Stimulated activated CD4-positive, alpha-beta T cell treated with anti-CD3 and anti-CD28 coated beads, Interleukin-12 subunit alpha, Interleukin-12 subunit beta, amount 100 ng/mL, for 48 hours (primary cell): Measurements from ENCODE around the gene SUPT4H1.
"Not testable (repeated sequence)": the region's sequence is repeated elsewhere in the genome, so short reads cannot be mapped to it uniquely, and the experiment has no call there.

ENCODE experiments used
- DNase-seq, 3 donors: peaks; one replicate each; pipeline ENCODE4 v3.0.0-alpha.2; 2020; ENCODE audit warnings: low read depth in 2 of 3, low spot score in 1 of 3

SUPT4H1 gene

GRCh38 chr17:58341136-58341860 is 10.7 kb downstream of the SUPT4H1 start:
- not testable (repeated sequence) for DNase-seq

DNA sequence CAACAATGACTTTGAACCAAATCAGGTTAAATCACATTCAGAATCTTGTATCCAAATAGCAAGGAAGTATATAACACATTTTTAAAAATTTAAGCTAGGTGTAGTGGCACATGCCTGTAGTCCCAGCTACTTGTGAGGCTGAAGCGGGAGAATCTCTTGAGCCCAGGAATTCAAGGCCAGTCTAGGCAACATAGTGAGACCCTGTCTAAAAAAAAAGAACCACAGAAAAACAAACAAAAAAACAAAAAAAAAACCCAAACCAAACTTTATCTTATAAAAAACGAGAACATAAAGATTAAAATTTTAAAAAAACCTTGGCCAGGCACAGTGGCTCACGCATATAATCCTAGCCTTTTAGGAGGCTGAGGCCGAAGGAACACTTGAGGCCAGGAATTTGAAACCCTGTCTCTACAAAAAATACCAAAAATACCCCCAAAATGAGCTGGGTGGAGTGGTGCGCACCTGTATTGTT is 11.6 kb downstream of the SUPT4H1 start:
- DNase-seq: no peak

DNA sequence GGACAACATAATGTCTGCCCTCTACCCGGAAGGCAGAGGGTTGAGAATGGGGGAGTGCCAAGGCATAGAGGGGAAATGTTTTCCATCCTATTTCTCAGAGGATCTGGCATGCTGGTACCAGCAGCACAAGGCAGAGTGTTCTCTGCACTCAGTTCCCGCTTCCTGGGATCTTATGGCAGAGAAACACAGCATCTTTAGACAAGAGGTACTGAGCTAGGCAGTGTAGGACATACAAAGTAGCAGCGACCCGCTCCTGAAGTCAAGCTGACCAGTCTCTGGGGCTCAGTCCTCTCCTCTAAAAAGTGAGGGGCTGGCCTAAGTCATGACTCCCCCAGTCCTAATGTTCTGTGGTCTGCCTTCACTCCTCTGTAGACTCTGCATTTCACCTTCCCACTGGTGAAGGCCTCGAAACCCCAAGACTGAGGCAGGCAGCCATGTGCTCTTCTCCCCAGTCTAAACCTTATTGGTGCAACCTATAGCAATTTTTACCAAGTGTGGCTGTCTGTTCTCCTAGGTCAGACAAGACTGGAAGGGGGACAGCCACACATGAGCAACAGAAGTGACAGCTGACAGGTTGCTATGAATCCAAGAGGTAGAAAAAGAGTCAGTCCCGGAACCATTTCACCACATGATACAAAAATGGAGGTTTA is 12.1 kb downstream of the SUPT4H1 start:
- DNase-seq: no peak

GRCh38 chr17:58338841-58339754 is 12.9 kb downstream of the SUPT4H1 start:
- DNase-seq: peak in 2 of 3 donors; percentile 80 to 83

GRCh38 chr17:58338454-58338840 is 13.6 kb downstream of the SUPT4H1 start:
- peak in 1 of 3 donors; percentile 40 for DNase-seq

GRCh38 chr17:58337600-58338453 is 14.2 kb downstream of the SUPT4H1 start:
- DNase-seq: peak; percentile 90 to 95 (median 92)

DNA sequence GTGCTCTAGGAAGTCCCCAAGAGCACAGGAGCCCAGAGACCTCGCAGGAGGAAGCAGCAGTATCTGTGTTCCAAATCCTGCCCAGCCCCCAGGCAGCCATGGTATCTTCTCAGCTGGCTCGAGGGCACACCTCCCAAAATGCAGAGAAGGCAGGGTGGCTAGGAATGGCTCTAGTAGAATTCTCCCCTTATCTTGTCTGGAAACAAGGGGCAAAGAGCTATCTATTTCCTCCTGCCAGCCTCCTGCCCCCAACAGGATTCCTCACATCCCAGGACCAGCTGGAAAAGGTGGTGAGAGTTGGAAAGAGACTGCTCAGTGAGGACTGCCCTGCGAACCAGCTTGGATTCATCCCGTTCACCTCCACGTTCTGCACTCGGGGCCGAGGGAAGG is 14.8 kb downstream of the SUPT4H1 start:
- peak in 1 of 3 donors; percentile 48 for DNase-seq

- no peak for DNase-seq
Measured at GRCh38 chr17:58336456-58337209, 15.4 kb downstream of the SUPT4H1 start.

DNA sequence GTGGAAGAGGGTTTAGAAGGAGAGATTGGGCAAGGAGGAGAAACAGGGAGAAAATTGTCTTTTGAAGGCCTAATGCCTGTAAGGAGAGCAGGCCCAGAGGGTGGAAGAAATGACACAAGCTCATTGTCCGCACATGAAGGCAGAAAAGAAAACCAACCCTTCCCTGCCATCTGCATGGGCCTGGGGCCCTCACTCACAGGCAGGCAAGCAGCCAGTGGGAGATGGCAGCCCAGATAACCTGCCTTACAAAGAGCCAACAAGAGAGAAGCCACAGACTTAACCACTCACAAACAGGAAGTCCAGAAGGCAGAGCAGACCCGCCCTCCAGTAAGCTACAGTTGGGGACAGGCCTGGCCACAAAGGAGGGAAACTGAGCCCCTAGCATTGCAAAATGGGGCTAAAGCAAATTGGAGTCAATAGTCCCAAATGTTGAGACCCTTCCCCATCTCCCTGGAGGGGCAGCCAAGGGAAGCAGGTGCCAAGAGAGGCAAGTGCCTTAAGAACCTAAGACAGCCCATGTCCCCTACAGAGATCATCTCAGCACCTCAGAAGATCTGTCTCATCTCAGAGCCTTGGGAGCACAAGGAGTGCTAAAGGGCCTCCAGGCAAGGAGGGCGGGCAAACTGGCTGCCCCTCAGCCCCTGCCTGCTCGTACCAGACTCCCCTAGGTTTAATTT is 16.1 kb downstream of the SUPT4H1 start:
- DNase-seq: peak in 2 of 3 donors; percentile 63 to 71

GRCh38 chr17:58335061-58335731 is 16.8 kb downstream of the SUPT4H1 start:
- peak in 1 of 3 donors; percentile 52 for DNase-seq

DNA sequence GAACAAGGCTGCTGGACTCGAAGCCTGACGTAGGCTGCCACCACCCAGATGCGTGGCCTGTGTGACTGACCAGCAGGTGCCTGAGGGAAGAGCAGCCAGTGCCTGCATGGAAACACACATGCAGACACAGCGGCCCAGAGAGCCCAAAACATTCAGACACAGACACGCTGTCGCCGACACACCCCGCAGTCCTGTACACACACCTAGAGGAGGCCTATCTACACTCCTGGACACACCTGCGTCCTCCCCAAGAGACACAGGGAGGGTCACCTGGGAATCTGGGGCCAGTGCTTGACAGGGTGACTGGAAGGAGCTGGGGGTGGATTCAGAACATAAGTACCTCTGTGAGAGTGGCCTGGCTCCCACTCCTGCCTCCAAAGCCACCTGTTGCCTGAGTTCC is 17.3 kb downstream of the SUPT4H1 start:
- no peak for DNase-seq

DNA sequence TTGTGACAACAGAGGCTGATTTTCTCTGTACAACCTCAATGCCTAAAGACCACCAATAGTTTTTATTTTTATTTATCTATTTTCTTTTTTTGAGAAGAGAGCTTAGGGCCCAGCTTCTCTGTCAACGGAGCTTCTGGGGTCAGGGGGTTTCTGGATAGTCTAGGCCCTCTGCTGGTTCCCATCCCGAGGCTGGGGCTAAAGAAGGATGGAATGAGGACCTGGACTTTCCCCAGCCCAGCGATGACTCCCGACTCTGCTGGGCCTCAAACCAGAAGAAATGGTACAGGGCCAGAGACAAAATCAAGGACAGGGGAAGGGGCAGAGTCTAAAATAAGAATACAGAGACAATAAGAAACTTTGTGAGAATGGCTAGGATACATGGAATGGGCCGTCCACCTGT is 17.7 kb downstream of the SUPT4H1 start:
- DNase-seq: no peak

DNA sequence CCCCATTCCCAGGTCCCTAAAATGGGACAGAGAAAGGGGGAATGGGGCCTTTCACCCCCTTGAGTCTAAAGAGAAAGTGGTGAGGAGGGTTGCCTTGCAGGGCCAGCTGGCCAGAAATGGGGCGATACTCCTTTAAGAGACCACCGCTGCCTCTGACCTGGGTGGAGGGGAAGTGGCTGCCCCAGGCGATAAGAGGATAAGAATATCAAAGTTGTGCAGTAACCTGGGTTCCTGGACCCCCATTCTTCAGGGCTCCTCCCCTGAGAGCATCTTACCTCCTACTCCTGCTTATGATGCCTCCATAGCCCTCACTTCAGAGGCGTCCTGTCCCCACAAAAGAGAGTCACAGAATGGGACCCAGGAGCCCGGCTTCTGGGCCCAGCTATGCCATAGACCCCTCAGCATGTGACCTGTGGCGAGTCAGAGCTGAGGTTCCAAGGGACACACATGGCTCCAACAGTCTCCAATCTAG is 18.2 kb downstream of the SUPT4H1 start:
- no peak for DNase-seq

- peak in 2 of 3 donors; percentile 70 to 74 for DNase-seq
Measured at GRCh38 chr17:58332778-58333735, 18.9 kb downstream of the SUPT4H1 start.

- DNase-seq: peak; percentile 89 to 94 (median 91)
Measured at GRCh38 chr17:58331815-58332777, 19.9 kb downstream of the SUPT4H1 start.
